ENCODE data around the gene TMEM92. TPM values are rescaled to one million over a fixed set of nuclear protein-coding genes. Genes with fewer than 3 reads are reported as not detected.
"Not testable (repeated sequence)": the region's sequence is repeated elsewhere in the genome, so short reads cannot be mapped to it uniquely, and the experiment has no call there.

TMEM92 gene
- total RNA-seq, 5 donors from 2014 or later (not counting 1 experiment from before 2014, with no cell fraction given): not detected

DNA sequence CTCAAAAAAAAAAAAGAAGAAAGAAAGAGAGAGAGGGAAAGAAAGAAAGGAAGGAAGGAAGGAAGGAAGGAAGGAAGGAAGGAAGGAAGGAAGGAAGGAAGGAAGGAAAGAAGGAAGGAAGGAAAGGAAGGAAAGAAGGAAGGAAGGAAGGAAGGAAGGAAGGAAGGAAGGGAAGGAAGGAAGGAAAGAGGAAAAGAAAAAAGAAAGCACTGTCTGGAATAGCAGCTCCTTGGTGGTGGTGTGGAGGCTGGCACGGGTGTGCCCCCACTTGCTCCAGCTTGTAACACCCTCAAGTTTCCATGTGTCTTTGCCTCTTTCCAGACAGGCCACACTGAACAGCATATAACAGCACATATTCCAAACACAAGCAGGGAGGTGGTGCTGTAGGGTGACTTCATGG is 26.6 kb downstream of the TMEM92 start:
- H3K9me3 Mint-ChIP-seq; DNase-seq; H3K27ac ChIP-seq (ENCODE audit: low read length); ATAC-seq (replicated peaks in 1 of 4); H3K4me1 Mint-ChIP-seq; H3K9me3 ChIP-seq; POLR2A ChIA-PET; H3K4me3 Mint-ChIP-seq; H3K4me1 ChIP-seq (ENCODE audit: control insufficient read depth in 1 of 2, extremely low read depth in 1 of 2, insufficient read depth in 2 of 2, low read length in 2 of 2); H3K4me3 ChIP-seq (ENCODE audit: control insufficient read depth in 1 of 2, extremely low read depth in 1 of 2, low read length in 1 of 2); H3K27ac Mint-ChIP-seq; H3K36me3 ChIP-seq (ENCODE audit: control insufficient read depth in 2 of 2, extremely low read depth in 1 of 2, insufficient read depth in 1 of 2, low read length in 1 of 2); H3K36me3 Mint-ChIP-seq; CTCF ChIA-PET: not testable (repeated sequence)
- peaks cover 0 to 24% of the 10 kb centered on the region in 2 experiments for H3K27me3 ChIP-seq (replicated peaks in 1 of 2; ENCODE audit: control insufficient read depth in 2 of 2, extremely low read depth in 1 of 2, insufficient read depth in 2 of 2, low read length in 1 of 2)
- H3K27me3 Mint-ChIP-seq: peaks cover 13 to 22% of the 10 kb centered on the region in 2 donors
- no CpG with 5 or more reads among the region's 1 CpG for WGBS (ENCODE audit: insufficient coverage)

DNA sequence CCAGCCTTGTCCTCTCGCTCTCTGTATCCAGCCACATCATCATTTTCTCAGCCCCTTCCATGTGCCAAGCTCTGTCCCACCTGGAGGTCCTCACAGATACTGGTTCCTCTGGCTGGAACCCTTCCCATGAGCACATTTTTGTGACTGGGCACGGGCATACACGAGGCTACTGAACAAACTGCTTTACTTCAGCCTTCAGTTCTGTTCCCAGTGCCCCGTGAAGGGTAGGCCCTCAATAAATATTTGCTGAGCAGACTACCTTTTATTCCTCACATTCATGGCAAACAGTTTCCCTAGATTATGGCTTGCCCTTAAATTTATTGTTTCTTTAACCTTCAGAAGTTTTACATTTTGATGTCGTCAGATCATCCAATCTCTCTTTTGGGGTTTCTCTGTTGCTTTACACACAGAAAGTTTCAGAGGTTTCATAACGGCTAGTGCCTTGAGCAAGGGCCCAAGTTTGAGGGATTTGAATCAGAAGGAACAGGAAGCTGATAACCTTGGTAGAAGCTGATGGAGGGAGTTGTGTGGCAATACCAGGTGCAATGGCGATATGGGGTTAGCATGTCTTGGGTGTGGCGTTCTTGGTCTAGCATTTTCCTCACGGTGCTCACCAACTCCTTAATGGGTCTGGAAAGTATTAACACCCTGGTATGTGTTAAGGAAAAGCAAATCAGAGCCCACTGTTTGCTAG is 27.8 kb downstream of the TMEM92 start:
- H3K4me3 Mint-ChIP-seq: no peak overlapping the region
- no peaks in the 10 kb centered on the region for H3K9me3 Mint-ChIP-seq
- H3K27ac Mint-ChIP-seq: no peak overlapping the region
- WGBS (ENCODE audit: insufficient coverage): 67% methylated on average over 5 of the region's 9 CpGs
- peaks cover 10 to 22% of the 10 kb centered on the region in 2 donors for H3K27me3 Mint-ChIP-seq
- CTCF ChIA-PET: interaction anchor here in 1 of 2 donors (0.7 kb wide), 2 partner anchors 45 to 94 kb away, joined by 3 to 4 read pairs; no protein-coding TSS in a partner anchor
- H3K36me3 Mint-ChIP-seq: no peaks in the 10 kb centered on the region
- no peaks in the 10 kb centered on the region for H3K4me1 Mint-ChIP-seq
- ATAC-seq (replicated peaks in 1 of 4) (no peak), DNase-seq (no peak)
- POLR2A ChIA-PET: no interaction called here
- H3K36me3 ChIP-seq (ENCODE audit: control insufficient read depth in 2 of 2, extremely low read depth in 1 of 2, insufficient read depth in 1 of 2, low read length in 1 of 2): no peaks in the 10 kb centered on the region
- H3K4me3 ChIP-seq (ENCODE audit: control insufficient read depth in 1 of 2, extremely low read depth in 1 of 2, low read length in 1 of 2): no peak overlapping the region
- no peaks in the 10 kb centered on the region for H3K9me3 ChIP-seq
- no peaks in the 10 kb centered on the region for H3K4me1 ChIP-seq (ENCODE audit: control insufficient read depth in 1 of 2, extremely low read depth in 1 of 2, insufficient read depth in 2 of 2, low read length in 2 of 2)
- no peak overlapping the region for H3K27ac ChIP-seq (ENCODE audit: low read length)
- peaks cover 0 to 26% of the 10 kb centered on the region in 2 experiments for H3K27me3 ChIP-seq (replicated peaks in 1 of 2; ENCODE audit: control insufficient read depth in 2 of 2, extremely low read depth in 1 of 2, insufficient read depth in 2 of 2, low read length in 1 of 2)

DNA sequence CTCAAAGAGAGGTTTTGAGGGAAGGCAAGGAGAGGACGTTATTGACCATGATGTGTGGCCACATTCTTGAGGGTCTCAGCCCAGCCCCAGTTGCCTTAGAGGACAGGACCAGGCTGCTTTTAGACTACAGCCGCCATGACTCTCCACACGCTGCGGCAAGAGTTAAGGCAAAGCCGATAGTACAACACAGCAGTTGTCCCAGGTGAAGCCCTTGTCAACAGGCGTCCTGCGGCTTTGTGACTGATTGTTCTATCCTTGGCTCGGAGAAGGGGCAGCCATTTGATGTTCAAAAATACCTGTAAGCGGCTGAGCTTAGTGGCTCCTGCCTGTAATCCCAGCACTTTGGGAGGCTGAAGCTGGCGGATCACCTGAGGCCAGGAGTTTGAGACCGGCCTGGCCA is 28.8 kb downstream of the TMEM92 start:
- H3K4me3 Mint-ChIP-seq: no peak overlapping the region
- no peaks in the 10 kb centered on the region for H3K9me3 ChIP-seq
- H3K27me3 ChIP-seq (replicated peaks in 1 of 2; ENCODE audit: control insufficient read depth in 2 of 2, extremely low read depth in 1 of 2, insufficient read depth in 2 of 2, low read length in 1 of 2): peaks cover 0 to 30% of the 10 kb centered on the region in 2 experiments
- no peaks in the 10 kb centered on the region for H3K9me3 Mint-ChIP-seq
- ChIA-PET POLR2A (interaction anchor here in 1 of 2 donors (0.6 kb wide), 2 partner anchors 66 to 142 kb away, joined by 6 read pairs; no protein-coding TSS in a partner anchor), CTCF (interaction anchor here in 1 of 2 donors (0.5 to 0.7 kb wide), 2 partner anchors 95 to 309 kb away, joined by 3 to 4 read pairs; no protein-coding TSS in a partner anchor)
- no peak overlapping the region for H3K27ac Mint-ChIP-seq
- H3K4me1 Mint-ChIP-seq: no peaks in the 10 kb centered on the region
- no peak overlapping the region for H3K4me3 ChIP-seq (ENCODE audit: control insufficient read depth in 1 of 2, extremely low read depth in 1 of 2, low read length in 1 of 2)
- 86% methylated on average over 10 of the region's 11 CpGs for WGBS (ENCODE audit: insufficient coverage)
- H3K4me1 ChIP-seq (ENCODE audit: control insufficient read depth in 1 of 2, extremely low read depth in 1 of 2, insufficient read depth in 2 of 2, low read length in 2 of 2): no peaks in the 10 kb centered on the region
- ATAC-seq (replicated peaks in 1 of 4) (no peak), DNase-seq (no peak)
- H3K27me3 Mint-ChIP-seq: peaks cover 10 to 19% of the 10 kb centered on the region in 2 donors
- H3K36me3 ChIP-seq (ENCODE audit: control insufficient read depth in 2 of 2, extremely low read depth in 1 of 2, insufficient read depth in 1 of 2, low read length in 1 of 2): no peaks in the 10 kb centered on the region
- H3K36me3 Mint-ChIP-seq: no peaks in the 10 kb centered on the region
- no peak overlapping the region for H3K27ac ChIP-seq (ENCODE audit: low read length)

DNA sequence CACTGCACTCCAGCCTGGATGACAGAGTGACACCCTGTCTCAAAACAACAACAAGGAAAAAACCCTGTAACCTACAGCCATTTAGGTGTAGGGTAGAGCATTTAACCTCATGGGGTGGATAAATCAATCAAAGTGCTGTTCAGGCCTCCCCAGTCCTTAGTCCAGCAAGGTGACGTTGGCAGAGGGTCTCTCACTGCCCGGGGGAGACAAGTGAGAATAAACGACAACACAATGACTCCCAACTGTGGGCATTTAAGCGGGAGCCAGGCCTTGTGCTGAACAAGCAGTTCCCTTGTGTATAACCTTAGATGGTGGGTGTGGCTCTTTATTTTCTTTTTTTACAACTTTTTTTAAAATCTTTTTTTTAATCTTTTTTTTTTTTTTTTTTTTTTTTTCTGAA is 29.3 kb downstream of the TMEM92 start:
- H3K4me3 ChIP-seq (ENCODE audit: control insufficient read depth in 1 of 2, extremely low read depth in 1 of 2, low read length in 1 of 2): no peak overlapping the region
- no peaks in the 10 kb centered on the region for H3K4me1 Mint-ChIP-seq
- H3K9me3 Mint-ChIP-seq: no peaks in the 10 kb centered on the region
- no CpG with 5 or more reads among the region's 4 CpGs for WGBS (ENCODE audit: insufficient coverage)
- no peak overlapping the region for H3K4me3 Mint-ChIP-seq
- no peak overlapping the region for H3K27ac ChIP-seq (ENCODE audit: low read length)
- H3K27me3 ChIP-seq (replicated peaks in 1 of 2; ENCODE audit: control insufficient read depth in 2 of 2, extremely low read depth in 1 of 2, insufficient read depth in 2 of 2, low read length in 1 of 2): peaks cover 0 to 28% of the 10 kb centered on the region in 2 experiments
- DNase-seq (no peak), ATAC-seq (replicated peaks in 1 of 4) (no peak)
- no peaks in the 10 kb centered on the region for H3K4me1 ChIP-seq (ENCODE audit: control insufficient read depth in 1 of 2, extremely low read depth in 1 of 2, insufficient read depth in 2 of 2, low read length in 2 of 2)
- H3K27me3 Mint-ChIP-seq: peaks cover 10 to 19% of the 10 kb centered on the region in 2 donors
- no peaks in the 10 kb centered on the region for H3K36me3 Mint-ChIP-seq
- H3K36me3 ChIP-seq (ENCODE audit: control insufficient read depth in 2 of 2, extremely low read depth in 1 of 2, insufficient read depth in 1 of 2, low read length in 1 of 2): no peaks in the 10 kb centered on the region
- H3K27ac Mint-ChIP-seq: no peak overlapping the region
- H3K9me3 ChIP-seq: no peaks in the 10 kb centered on the region
- CTCF ChIA-PET: no interaction called here
- POLR2A ChIA-PET: no interaction called here

DNA sequence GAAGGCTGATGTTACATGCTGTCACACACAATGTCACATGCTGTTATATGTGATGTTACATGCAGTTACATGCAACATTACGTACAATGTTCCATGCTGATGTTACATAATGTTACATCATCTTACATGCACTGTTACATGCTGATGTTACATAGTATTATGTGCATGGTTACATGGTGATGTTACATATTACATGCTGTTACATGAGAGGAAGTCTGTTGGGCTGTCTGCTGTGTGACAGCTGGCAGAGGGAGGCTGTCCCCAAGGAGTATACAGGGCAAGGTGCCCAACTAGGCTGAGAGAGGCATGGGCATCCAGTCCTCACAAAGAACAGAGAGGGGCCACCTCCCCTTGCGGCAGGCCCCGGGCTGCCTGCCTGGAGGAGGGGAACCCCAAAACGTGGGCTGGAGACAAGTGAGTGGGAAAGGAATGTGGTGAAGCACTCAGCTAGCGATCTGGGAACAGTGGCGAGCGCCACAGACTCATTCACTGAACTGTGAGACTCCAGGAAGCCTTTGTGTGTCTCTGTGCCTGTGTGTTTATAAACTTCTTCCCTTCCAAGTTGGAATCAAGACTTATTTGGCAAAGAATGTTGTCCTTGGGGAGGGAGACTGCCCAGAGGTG is 30.6 kb downstream of the TMEM92 start:
- no peak for DNase-seq

DNA sequence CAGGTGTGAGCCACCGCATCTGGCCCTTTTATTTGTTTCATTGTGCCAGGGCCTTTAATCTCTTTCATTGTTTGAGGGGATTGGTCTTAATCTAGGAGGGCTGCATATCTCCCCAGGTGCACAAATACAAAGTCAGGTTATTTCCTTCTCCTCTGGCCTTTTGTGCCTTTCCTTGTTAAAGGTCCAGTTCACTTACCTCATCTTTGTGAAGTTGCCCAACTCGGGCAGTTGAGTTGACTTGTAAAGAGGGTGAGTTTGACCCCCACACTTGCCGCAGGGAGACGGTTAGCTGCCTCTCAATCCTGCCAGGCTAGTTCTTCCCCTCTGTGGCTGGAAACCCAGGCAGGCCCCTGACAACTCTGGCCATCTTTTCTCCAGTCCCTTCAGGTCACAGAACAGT is 33.4 kb downstream of the TMEM92 start:
- no peaks in the 10 kb centered on the region for H3K4me1 ChIP-seq (ENCODE audit: control insufficient read depth in 1 of 2, extremely low read depth in 1 of 2, insufficient read depth in 2 of 2, low read length in 2 of 2)
- H3K9me3 ChIP-seq: no peaks in the 10 kb centered on the region
- ATAC-seq (replicated peaks in 1 of 4) (no peak), DNase-seq (no peak)
- H3K9me3 Mint-ChIP-seq: no peaks in the 10 kb centered on the region
- no peak overlapping the region for H3K27ac ChIP-seq (ENCODE audit: low read length)
- peaks cover 22 to 33% of the 10 kb centered on the region in 2 donors for H3K27me3 Mint-ChIP-seq
- peaks cover 0 to 36% of the 10 kb centered on the region in 2 experiments for H3K27me3 ChIP-seq (replicated peaks in 1 of 2; ENCODE audit: control insufficient read depth in 2 of 2, extremely low read depth in 1 of 2, insufficient read depth in 2 of 2, low read length in 1 of 2)
- no peak overlapping the region for H3K27ac Mint-ChIP-seq
- no peaks in the 10 kb centered on the region for H3K4me1 Mint-ChIP-seq
- no peaks in the 10 kb centered on the region for H3K36me3 Mint-ChIP-seq
- no CpG with 5 or more reads among the region's 4 CpGs for WGBS (ENCODE audit: insufficient coverage)
- POLR2A ChIA-PET: no interaction called here
- no peaks in the 10 kb centered on the region for H3K36me3 ChIP-seq (ENCODE audit: control insufficient read depth in 2 of 2, extremely low read depth in 1 of 2, insufficient read depth in 1 of 2, low read length in 1 of 2)
- CTCF ChIA-PET: no interaction called here
- H3K4me3 ChIP-seq (ENCODE audit: control insufficient read depth in 1 of 2, extremely low read depth in 1 of 2, low read length in 1 of 2): no peak overlapping the region
- H3K4me3 Mint-ChIP-seq: no peak overlapping the region

More for the DNA sequence above, 30.6 kb downstream of the TMEM92 start:
- H3K9me3 ChIP-seq: no peaks in the 10 kb centered on the region
- WGBS (ENCODE audit: insufficient coverage): 46% methylated on average over 6 of the region's 7 CpGs
- H3K27ac Mint-ChIP-seq: no peak overlapping the region
- H3K36me3 ChIP-seq (ENCODE audit: control insufficient read depth in 2 of 2, extremely low read depth in 1 of 2, insufficient read depth in 1 of 2, low read length in 1 of 2): no peaks in the 10 kb centered on the region
- CTCF ChIA-PET: interaction anchor here in 1 of 2 donors (0.8 kb wide), 1 partner anchor 20 kb away, joined by 3 read pairs; no protein-coding TSS in a partner anchor
- no peak overlapping the region for H3K4me3 Mint-ChIP-seq
- H3K4me1 ChIP-seq (ENCODE audit: control insufficient read depth in 1 of 2, extremely low read depth in 1 of 2, insufficient read depth in 2 of 2, low read length in 2 of 2): no peaks in the 10 kb centered on the region
- H3K27me3 ChIP-seq (replicated peaks in 1 of 2; ENCODE audit: control insufficient read depth in 2 of 2, extremely low read depth in 1 of 2, insufficient read depth in 2 of 2, low read length in 1 of 2): peaks cover 0 to 27% of the 10 kb centered on the region in 2 experiments
- H3K4me1 Mint-ChIP-seq: no peaks in the 10 kb centered on the region
- peaks cover 10 to 17% of the 10 kb centered on the region in 2 donors for H3K27me3 Mint-ChIP-seq
- H3K36me3 Mint-ChIP-seq: no peaks in the 10 kb centered on the region
- no peak overlapping the region for H3K27ac ChIP-seq (ENCODE audit: low read length)
- no peaks in the 10 kb centered on the region for H3K9me3 Mint-ChIP-seq
- no peak for ATAC-seq (replicated peaks in 1 of 4)
- POLR2A ChIA-PET: interaction anchor here in 1 of 2 donors (0.6 kb wide), 1 partner anchor 12 kb away, joined by 3 read pairs; no protein-coding TSS in a partner anchor
- no peak overlapping the region for H3K4me3 ChIP-seq (ENCODE audit: control insufficient read depth in 1 of 2, extremely low read depth in 1 of 2, low read length in 1 of 2)
